Measurements from ENCODE around the gene GPR87. TPM values are rescaled to one million over a fixed set of nuclear protein-coding genes. Genes with fewer than 3 reads are reported as not detected.

The GPR87 gene
- total RNA-seq, 1 experiment from 2014 or later = not detected

DNA sequence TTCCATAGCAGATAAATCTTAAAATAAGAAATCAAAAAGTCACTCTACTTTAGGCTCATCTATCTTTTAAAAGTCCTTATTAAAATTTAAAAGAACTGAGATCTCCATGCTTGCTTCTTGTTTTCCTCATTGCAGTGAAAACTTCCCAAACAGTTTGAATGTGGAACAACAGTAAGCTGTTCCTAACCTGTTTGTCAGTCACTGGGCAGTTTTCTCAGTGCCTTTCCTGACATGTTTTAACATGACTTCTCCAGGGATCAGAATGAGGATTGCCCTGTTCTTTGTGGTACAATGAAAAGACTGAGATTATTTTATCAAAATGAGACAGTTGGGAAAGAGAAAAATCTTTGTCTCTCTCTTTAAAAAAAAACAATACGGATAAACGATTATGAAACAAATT is 774 bp downstream of the GPR87 start:
- no peak for DNase-seq (ENCODE audit: low spot score)

DNA sequence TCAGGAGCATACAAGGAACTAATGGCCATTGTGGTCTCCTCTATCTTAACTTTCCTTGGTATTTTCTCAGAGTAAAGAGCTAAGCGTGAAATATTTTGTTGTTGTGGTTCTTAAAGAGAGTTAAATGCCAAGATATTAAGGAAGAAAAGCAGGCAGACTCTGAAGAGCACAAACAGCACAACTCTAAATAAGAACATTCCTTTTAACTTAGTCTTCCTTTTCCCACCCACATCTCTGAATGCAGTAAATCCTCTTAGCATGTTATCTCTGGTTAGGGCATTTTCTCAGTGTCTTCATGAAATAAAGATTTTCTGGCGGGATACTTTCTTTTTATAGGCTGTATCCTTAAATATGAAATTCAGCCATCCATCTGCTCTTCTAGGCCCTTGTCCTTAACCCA is 1.5 kb downstream of the GPR87 start:
- DNase-seq (ENCODE audit: low spot score) = no peak

DNA sequence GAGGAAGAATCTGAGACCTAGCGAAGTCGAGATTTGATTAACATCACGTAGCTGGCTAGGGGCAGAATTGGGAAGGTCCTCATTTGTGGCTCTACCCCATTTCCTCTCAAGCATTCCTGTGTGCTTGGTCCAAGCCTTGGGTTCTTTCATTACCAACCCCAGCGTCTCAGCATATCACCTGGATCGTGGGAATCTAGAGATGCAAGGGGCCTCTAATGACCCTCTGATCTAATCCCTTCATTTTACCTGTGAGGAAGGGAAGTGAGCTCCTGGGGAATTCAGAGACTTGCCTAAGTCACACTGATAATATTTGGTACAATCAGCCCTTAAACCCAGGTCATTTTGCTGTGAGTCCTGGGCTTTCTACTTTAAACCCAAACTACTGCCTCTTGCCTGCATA is 2.0 kb downstream of the GPR87 start:
- no peak for DNase-seq (ENCODE audit: low spot score)

DNA sequence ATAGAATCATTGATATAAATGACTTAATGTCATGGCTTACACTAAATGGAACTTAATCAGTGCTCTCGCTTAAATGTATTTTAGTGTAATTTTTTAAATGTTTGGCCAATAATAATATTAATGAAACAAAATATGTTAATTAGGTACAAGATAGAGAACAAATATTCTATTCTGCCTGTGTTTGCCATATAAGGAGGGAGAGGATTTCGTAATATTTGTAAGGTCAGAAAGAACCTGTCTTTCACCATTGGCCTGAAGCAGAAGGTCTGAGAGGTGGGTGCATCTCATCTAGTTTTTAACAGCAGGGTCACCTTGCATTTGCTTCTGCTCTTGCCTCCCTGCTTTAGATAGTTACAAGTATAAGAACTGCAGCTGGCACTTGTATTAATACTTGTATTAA is 2.5 kb downstream of the GPR87 start:
- DNase-seq (ENCODE audit: low spot score) = no peak

DNA sequence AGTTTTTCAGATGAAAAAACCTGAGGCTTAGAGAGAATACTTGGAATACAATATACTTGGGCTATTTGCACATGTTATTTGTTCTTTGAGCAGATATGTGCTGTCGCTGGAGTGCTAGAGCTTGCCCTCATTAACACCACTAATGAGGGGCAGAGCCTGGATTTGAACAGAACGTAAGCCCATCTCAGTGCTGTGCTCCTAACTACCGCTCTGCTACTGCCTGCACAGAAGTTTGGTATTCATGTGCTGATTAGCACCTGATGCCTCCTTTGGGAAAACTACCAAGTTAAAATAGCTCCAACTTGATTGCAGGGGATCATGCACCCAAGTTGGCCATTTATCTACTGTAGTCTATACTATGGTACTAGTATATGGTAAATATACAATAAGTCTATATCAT is 3.6 kb downstream of the GPR87 start:
- no peak for DNase-seq (ENCODE audit: low spot score)

DNA sequence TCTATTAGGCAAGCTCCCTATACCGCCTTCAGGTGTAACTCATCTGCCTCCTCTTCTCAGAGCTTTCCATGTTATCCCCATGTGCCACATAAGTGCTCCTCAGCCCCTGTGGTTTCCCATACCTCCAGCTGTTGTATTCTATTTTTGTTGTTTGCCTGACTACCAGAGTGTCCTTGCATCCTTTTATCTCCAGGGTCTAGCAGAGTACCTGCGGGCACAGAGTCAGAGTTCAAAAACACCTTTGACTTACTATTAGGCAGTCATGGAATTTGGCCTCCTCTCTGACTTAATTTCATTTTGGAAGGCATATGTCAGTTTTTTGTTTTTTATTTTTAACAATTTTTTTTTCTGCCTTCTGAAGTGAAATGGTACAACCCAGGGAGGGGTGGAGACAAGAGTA is 7.1 kb downstream of the GPR87 start:
- no peak for DNase-seq (ENCODE audit: low spot score)

DNA sequence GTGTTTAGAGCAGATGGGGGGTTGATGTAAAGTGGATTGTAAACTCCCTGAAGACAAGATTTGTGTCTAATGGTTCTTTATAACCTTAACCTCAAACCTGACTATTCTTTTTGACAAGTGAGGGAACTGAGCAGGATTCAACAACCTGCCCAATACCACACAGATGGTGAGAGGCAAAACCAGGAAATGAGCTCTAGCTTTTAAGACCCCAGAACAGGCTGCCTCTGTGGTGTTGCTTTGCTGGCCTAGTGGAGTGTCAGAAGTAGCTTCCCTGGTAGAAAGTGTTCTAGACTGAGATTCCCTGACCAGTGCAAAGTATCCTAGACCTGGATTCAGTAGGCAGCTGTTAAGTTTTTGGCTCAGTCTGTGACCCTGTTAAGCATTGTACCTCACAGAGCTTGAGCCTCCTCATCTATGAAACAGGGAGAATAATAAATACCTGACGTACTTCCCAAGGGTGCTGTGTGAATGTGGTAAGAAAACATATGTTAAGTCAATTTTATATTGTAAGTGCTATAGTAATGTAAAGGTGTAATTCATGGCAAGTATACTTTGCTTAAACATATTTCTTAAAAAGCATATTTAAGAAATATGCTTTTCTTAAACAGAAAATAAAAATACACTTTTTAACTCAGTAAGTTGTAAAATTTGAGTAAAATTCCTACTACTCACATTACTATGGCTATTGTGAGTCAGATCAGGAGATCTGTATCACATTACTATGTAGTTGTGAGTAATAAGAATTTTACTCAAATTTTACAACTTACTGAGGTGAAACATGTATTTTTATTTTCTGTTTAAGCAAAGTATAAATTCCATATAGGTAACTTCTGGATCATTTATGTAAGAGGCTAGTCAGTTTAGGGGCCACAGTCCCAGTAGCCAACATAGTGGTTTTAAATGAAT is 8.8 kb downstream of the GPR87 start:
- DNase-seq (ENCODE audit: low spot score) = no peak

DNA sequence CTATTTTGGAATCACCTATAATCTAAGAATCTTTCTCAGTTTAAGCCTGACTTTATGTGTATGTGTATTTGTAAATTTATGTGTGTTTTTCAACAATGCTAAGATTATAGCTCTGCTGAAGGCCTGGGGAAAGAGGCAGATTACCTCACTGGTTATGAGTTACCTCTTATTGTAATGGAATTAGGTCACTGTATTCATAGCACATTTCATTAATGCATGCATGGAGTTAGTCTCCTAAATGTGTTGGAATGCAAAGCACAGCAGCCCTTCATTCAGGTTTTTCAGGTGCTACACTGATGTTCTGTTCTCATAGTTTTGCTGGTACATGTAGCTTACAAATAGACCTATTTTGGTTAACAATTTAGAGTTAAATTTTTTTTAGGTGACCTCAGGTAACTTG is 9.5 kb downstream of the GPR87 start:
- no peak for DNase-seq (ENCODE audit: low spot score)

DNA sequence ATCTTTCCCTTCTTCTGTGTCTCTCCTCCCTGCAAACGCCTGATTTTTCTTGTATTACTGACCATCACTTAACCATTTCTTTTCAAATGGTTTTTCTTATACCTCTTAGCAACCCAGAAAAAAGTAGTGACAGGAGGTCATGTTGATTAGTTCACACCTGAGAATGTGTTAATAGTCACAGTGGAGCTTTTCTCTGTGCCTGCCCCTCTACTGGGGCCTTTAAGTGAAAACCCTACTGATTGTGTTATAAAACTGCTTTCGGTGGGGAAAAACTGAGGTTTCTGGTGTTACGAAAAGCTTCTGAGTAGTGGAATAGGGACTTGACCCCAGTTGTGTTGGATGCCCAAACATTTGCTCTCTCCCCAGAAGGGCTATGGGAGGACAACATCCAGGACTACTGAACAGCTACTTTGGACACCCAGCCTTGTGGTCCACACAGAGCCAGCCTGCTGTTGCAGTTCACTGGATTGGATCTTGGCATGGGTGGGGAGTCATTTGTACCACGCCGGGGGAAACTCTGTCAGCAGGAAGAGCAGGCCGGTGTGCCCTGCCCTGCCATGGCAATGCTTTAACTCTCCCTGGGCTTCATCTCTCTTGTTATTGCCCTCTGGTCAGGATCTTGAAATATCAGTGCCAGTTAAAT is 10.3 kb downstream of the GPR87 start:
- no peak for DNase-seq (ENCODE audit: low spot score)

DNA sequence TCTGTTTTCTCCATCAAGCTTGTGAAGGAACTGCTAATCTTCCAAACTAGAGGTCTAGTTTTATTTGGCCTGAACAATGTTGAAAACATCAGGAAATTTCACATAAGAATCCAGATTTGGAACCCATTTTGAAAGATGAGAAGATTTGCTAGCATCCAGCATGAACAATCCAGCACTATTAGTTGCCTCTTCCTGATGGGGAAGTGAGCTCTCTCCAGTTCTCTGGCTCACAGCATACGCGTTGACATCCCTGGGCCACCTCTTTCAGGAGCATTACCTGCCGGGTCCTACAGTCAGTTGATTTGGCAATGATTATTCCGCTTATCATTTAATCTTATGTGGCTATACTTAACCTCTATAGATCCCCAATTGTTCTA is 10.9 kb downstream of the GPR87 start:
- DNase-seq (ENCODE audit: low spot score) = no peak

DNA sequence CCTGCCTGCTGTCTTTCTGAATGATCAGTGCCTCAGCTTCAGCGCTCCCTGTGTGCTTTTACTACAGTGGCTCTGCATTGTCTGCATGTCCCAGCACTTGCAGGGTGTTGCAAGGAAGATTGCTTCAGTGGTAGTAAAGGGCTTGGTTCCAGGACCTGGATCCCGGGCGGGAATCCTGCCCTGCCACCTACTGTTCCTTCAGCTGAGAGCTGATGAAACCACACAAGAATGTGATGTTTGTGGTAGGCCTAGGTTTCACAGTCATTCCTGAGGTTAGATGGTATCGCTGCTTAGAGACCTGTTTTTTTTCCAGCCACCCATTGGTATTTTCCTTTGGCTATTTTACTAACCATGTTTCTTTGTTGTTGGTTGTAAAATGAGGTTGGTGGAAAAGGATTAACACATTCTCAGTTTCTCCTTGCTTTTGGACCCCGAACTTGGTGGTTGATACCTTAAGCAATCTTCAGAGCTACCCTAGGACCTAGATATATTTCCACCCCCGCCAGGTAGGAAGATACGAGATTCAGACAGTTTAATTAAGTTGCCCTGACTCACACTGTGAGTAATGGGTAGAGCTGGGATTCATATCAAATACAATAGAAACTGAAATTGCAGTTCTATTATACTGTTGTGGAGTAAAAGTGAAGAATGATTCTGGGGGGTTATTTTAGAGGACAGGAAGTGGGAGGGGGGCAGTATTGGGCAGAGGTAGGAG is 11.4 kb downstream of the GPR87 start:
- peak; percentile 98 for DNase-seq (ENCODE audit: low spot score)

DNA sequence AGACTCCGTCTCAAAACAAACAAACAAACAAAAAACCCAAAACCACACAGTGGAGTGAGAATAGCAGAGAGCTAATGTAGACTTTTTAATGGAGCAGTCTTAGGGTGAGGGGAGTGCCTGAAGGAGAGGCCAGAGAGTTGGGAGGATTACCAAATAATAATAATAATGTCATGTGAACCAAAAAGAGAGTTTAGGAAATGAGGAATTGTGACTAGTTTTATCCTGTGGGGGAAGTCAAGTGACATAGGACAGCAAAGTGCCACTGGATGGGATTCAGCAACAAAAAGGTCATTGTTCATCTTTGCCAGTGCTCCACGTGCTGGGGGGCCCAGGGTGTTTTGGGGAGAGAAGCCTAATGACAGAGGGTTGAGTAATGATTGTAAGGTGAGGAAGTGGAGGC is 12.9 kb downstream of the GPR87 start:
- no peak for DNase-seq (ENCODE audit: low spot score)

DNA sequence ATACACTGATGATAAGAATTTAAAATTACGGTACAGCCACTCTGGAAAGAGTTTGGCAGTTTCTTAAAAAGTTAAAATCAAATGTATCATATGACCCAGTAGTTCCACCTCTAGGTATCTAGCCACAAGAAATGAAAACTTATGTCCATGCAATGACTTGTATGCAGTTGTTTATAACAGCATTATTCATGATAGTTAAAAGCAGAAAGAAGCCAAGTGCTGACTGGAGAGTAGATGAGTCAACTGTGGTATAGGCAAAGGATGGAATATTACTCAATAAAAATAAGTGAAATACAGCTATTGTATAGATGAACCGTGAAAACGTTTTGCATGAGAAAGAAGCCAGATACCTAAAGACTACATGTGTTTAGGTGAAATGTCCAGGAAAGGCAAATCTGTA is 14.8 kb downstream of the GPR87 start:
- DNase-seq (ENCODE audit: low spot score) = peak; percentile 32

DNA sequence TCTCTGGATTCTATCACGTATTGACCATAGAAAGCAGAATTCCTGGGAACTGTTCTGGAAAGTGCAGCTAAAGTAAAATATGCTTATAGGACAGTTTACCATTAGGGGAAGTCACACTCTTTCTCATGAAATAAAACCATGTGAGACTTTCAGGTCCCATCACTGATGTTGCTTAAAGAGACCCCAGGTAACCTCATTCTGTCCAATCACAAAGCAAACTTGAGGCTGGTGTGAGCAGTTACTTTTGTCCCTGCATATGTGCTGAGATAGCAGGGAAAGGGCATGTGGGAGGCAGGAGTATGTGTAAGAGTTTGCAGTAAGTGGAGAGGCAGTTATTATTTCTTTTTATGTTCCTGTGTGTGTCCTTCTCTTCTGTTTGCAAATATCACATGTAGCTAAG is 16.1 kb downstream of the GPR87 start:
- no peak for DNase-seq (ENCODE audit: low spot score)

DNA sequence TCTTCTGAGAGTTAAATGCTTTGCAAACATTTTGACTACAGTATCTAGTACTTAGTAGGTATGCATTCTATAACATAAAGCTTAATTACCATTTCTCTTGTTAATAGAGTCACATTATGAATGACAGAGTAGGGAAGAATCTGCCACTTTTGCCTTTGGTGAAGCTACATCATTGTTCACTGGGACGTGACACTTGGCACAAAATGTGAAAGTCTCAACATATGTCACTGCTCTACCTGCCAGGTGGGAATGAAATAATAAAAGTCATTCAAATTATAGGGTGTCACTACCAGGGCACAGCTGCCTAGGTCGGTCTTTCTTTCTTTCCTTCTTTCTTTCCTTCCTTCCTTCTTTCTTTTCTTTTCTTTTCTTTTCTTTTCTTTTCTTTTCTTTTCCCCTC is 17.6 kb downstream of the GPR87 start:
- DNase-seq (ENCODE audit: low spot score) = no peak

DNA sequence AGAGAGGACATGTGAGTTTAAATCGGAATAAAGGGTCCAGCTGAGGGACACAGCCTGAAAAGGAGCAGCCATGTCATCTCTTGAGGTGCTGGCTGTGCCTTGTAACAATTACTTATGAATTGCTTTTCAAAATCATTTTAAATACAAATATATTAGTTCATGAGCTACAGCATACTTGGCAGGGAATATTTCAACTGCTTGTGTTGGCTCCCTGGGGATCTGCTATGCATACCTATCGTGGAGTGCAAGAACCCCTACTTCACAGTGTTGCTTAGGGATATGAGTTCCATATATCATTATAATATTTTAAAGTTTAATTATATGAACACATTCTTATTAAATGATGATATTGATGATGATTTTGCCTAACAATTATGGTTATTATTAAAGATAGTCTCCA is 19.2 kb downstream of the GPR87 start:
- DNase-seq (ENCODE audit: low spot score) = no peak

DNA sequence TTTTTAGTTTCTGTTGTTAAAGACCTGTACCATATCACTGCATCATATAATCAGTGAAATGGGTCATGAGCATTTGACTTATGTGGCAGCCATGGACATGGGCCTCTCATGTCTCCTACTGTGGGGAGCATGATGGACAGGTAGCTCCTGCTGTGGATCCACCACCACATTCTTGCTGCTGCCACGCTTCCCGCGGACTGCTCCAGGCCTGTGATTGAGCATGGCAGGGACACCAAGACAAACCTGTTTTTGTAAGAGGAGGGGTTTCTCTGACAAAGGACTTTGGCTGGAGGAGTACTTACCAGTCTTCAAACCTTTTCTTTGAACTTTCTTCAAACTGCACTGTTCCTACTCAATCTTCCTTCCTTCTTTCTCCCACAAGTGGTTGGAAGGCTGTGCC is 20.4 kb downstream of the GPR87 start:
- DNase-seq (ENCODE audit: low spot score) = no peak

DNA sequence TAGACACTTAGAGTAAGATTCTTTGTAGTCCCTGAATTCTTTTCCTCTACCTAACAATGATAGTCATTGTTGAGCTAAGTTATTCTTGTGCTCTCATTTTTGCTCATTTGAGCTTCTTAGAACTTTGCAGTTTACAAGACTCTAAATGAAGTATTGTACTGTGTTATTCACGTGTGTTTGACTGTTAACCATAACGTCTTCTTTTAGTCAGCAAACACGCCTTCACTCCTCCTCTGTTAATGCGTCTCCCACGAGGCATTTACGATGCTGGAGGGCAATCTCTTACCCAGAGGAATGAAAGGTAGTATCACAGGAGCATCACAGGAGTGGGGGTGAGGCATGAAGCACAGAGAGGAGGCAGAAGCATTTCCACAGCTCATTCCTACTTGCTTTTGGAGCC is 23.5 kb downstream of the GPR87 start:
- no peak for DNase-seq (ENCODE audit: low spot score)

DNA sequence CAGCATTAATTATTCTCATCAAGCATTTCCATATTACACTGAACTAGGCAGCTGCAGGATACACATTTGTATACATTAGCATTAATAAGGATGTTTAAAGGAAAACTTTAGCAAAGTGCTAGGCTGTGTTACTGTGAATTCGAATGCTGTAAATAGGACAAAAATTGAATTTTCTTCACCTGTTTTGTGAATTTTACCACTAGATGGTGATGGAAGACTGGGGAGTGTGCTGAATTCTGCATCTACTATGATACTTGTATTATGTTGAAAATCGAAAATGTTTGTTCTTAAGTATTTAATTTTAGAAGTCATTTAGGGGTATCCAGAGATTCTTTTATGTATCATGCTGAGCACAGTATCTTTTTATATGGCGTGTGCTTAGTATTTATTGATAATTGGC is 25.9 kb downstream of the GPR87 start:
- DNase-seq (ENCODE audit: low spot score) = peak; percentile 44

DNA sequence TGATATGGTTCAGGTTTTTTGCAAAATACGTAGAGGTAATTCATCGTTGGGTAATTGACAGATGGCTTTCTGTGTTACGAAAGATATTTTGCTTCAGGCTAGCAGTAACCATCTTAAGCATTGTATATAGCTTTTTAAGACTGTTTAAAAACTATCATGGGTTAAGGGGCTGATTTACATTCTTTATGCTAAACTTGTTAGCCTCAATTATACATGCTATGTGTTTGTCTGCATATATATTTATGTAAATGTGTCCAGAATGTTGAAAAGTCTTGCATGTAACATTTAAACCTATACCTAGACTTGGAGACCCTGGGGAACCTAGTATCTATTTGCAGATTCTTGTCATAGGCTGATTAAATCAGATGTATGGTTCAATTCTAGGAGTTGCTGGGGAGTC is 27.2 kb downstream of the GPR87 start:
- no peak for DNase-seq (ENCODE audit: low spot score)

DNA sequence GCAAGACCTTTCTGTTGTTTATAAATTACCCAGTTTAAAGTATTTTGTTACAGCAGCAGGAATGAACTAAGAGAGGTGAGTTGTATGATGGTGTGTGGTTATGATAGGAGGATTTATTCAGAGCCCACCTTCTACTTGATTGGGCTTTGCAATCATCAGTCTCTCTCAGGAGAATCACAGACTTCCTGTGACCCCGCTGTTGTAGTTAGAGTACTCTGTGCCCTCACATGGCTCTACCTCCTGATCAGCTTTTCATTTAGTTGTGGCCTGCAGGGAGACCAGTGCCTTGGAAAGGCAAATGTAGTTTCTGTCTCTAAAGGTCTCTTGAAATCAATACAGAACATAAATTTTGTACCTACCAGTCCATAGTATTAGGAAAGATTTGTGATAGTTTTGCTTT is 30.7 kb downstream of the GPR87 start:
- DNase-seq (ENCODE audit: low spot score) = no peak

DNA sequence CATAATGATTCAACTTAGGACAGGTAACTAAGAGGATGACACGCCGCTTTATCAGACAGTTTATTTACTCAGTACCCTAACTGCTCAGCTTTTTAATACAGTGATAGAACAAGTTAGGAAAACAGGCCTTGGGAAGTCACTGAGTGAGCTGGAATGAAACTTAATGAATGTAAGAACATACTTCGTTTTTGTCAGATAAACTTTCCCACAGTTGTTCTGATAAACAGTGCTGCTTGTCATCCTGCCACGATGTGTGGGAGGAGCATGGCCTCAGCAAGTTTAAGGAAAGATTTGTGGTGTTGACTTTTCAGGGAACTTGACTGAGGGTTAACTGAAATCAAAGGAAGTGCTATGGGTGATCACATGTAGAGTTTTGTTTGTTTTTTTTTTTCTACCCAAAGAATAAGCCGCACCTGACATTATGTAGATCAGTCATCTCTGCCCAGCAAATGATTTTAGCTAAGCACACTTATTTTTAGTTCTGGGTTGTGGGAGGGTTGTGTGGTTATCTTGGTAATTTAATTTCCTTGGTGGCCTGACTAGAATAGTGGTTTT is 32.6 kb downstream of the GPR87 start:
- DNase-seq (ENCODE audit: low spot score) = peak; percentile 60

DNA sequence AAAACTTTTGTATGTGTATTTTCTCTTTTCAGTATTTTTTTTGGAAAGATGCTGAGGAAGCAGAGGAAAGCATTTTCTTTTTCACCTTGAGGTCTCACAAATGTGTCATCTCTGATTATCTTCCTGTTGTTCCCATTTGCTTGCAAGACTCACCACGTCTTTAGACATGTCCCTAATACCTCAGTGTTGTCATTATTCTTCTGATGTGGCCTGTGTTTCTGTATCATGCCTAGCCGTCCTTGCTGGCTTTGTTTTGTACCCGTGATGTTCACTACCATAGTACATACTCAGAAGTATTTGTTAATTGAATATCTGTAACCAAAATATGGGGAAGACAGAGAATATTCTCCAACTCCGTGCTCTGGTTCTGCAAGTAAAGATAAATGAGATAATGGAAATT is 33.2 kb downstream of the GPR87 start:
- DNase-seq (ENCODE audit: low spot score) = no peak
